GM21717 (cell line): ENCODE measurements around the gene PDRG1.

Experiments used
- ATAC-seq: cut with Tn5 transposase; IDR thresholded peaks from one replicate; pipeline ENCODE4 v1.9.1; 2021; ENCODE audit warnings: mild to moderate bottlenecking, moderate library complexity; ENCODE audit not compliant: unreplicated experiment

PDRG1 gene

GRCh38 chr20:31951530-31952453 lies at the start of gene PDRG1:
TSS of gene PDRG1 (minus strand) at chr20:31952046. CDS start at chr20:31951961, 85 bp downstream.
- peak; percentile 79 for ATAC-seq

GRCh38 chr20:31998246-31998645 lies 46.4 kb upstream of the PDRG1 start:
- ATAC-seq: no peak

GRCh38 chr20:31996996-31997395 lies 45.1 kb upstream of the PDRG1 start:
- ATAC-seq: no peak

GRCh38 chr20:31992086-31992485 lies 40.2 kb upstream of the PDRG1 start:
- ATAC-seq: no peak

- ATAC-seq: no peak
Observed at GRCh38 chr20:31991339-31991705, 39.5 kb upstream of the PDRG1 start.

GRCh38 chr20:31990641-31991338 lies 38.9 kb upstream of the PDRG1 start:
- no peak for ATAC-seq

GRCh38 chr20:31989030-31989645 lies 37.3 kb upstream of the PDRG1 start:
- ATAC-seq: no peak

- no peak for ATAC-seq
Observed at GRCh38 chr20:31988430-31989015, 36.7 kb upstream of the PDRG1 start.

- ATAC-seq: no peak
Observed at GRCh38 chr20:31987744-31988143, 35.9 kb upstream of the PDRG1 start.

- no peak for ATAC-seq
Observed at GRCh38 chr20:31984981-31985471, 33.2 kb upstream of the PDRG1 start.

GRCh38 chr20:31981784-31982183 lies 29.9 kb upstream of the PDRG1 start:
- ATAC-seq: no peak

GRCh38 chr20:31979713-31980426 lies 28.0 kb upstream of the PDRG1 start:
- ATAC-seq: no peak

GRCh38 chr20:31977080-31977479 lies 25.2 kb upstream of the PDRG1 start:
- ATAC-seq: no peak

- ATAC-seq: no peak
Observed at GRCh38 chr20:31975874-31976273, 24.0 kb upstream of the PDRG1 start.

- no peak for ATAC-seq
Observed at GRCh38 chr20:31974951-31975487, 23.2 kb upstream of the PDRG1 start.

GRCh38 chr20:31974296-31974695 lies 22.4 kb upstream of the PDRG1 start:
- ATAC-seq: no peak

GRCh38 chr20:31972471-31973021 lies 20.7 kb upstream of the PDRG1 start:
- no peak for ATAC-seq

GRCh38 chr20:31969991-31970390 lies 18.1 kb upstream of the PDRG1 start:
- ATAC-seq: no peak

- no peak for ATAC-seq
Observed at GRCh38 chr20:31968291-31969126, 16.7 kb upstream of the PDRG1 start.
